ENCODE data around the gene BDKRB2.
"Not testable (repeated sequence)": the region's sequence is repeated elsewhere in the genome, so short reads cannot be mapped to it uniquely, and the experiment has no call there.

Gene BDKRB2

GRCh38 chr14:96242126-96242525 is 37.5 kb downstream of the BDKRB2 start:
- no peak for TF ChIP-seq CTCF (IDR thresholded peaks at IDR 0.05; ENCODE audit: extremely low read depth, insufficient read depth, missing control alignments)
- no peak for DNase-seq (ENCODE audit: low spot score)
- in situ Hi-C loops (cut with MboI; ENCODE audit: low pct_unique_long_range_greater_than_20kb, low sequenced_read_pairs, unreplicated experiment): no loop called here

GRCh38 chr14:96243785-96244184 is 39.1 kb downstream of the BDKRB2 start:
- no peak for TF ChIP-seq CTCF (IDR thresholded peaks at IDR 0.05; ENCODE audit: extremely low read depth, insufficient read depth, missing control alignments)
- in situ Hi-C loops (cut with MboI; ENCODE audit: low pct_unique_long_range_greater_than_20kb, low sequenced_read_pairs, unreplicated experiment): no loop called here
- no peak for DNase-seq (ENCODE audit: low spot score)

GRCh38 chr14:96245074-96245473 is 40.4 kb downstream of the BDKRB2 start:
- in situ Hi-C loops (cut with MboI; ENCODE audit: low pct_unique_long_range_greater_than_20kb, low sequenced_read_pairs, unreplicated experiment): not testable (repeated sequence)

GRCh38 chr14:96245710-96246538 is 41.3 kb downstream of the BDKRB2 start:
- no peak for TF ChIP-seq CTCF (IDR thresholded peaks at IDR 0.05; ENCODE audit: extremely low read depth, insufficient read depth, missing control alignments)
- no peak for DNase-seq (ENCODE audit: low spot score)
- in situ Hi-C loops (cut with MboI; ENCODE audit: low pct_unique_long_range_greater_than_20kb, low sequenced_read_pairs, unreplicated experiment): no loop called here

More at GRCh38 chr14:96245074-96245473, 40.4 kb downstream of the BDKRB2 start:
- not testable (repeated sequence) for DNase-seq (ENCODE audit: low spot score)

GRCh38 chr14:96246539-96246847 is 41.9 kb downstream of the BDKRB2 start:
- TF ChIP-seq CTCF (IDR thresholded peaks at IDR 0.05; ENCODE audit: extremely low read depth, insufficient read depth, missing control alignments): no peak
- in situ Hi-C loops (cut with MboI; ENCODE audit: low pct_unique_long_range_greater_than_20kb, low sequenced_read_pairs, unreplicated experiment): no loop called here
- no peak for DNase-seq (ENCODE audit: low spot score)

GRCh38 chr14:96247031-96247430 is 42.4 kb downstream of the BDKRB2 start:
- no peak for TF ChIP-seq CTCF (IDR thresholded peaks at IDR 0.05; ENCODE audit: extremely low read depth, insufficient read depth, missing control alignments)
- in situ Hi-C loops (cut with MboI; ENCODE audit: low pct_unique_long_range_greater_than_20kb, low sequenced_read_pairs, unreplicated experiment): no loop called here
- no peak for DNase-seq (ENCODE audit: low spot score)

- in situ Hi-C loops (cut with MboI; ENCODE audit: low pct_unique_long_range_greater_than_20kb, low sequenced_read_pairs, unreplicated experiment): no loop called here
- DNase-seq (ENCODE audit: low spot score): no peak
- no peak for TF ChIP-seq CTCF (IDR thresholded peaks at IDR 0.05; ENCODE audit: extremely low read depth, insufficient read depth, missing control alignments)
Measured at GRCh38 chr14:96249029-96249428, 44.4 kb downstream of the BDKRB2 start.
